Loucy (cell line): ENCODE results near the gene MSANTD1.
A peak's percentile ranks its signal among the peaks of the same experiment; 100 is the strongest.

Source experiments
- H2AFZ ChIP-seq: fragments of 200-600 bp; sonication (generic); 2 replicates; pipeline ENCODE4 v1.6.0; 2016; ENCODE audit warnings: antibody characterized with exemption, mild to moderate bottlenecking, low read length, moderate library complexity
- H3F3A ChIP-seq: fragments of 200-600 bp; 2 replicates; pipeline ENCODE4 v1.6.0; 2016; ENCODE audit warnings: antibody characterized with exemption, low read depth, mild to moderate bottlenecking
- H3K27me3 ChIP-seq: fragments of 200-600 bp; sonication (generic); 2 replicates; pipeline ENCODE4 v1.6.1; 2014; ENCODE audit warnings: low read length, mild to moderate bottlenecking; ENCODE audit not compliant: insufficient read depth, poor library complexity, severe bottlenecking
- H3K36me3 ChIP-seq: fragments of 200-600 bp; sonication (generic); 2 replicates; pipeline ENCODE4 v1.6.1; 2016; ENCODE audit warnings: low read length; ENCODE audit not compliant: insufficient read depth
- H3K4me1 ChIP-seq: fragments of 200-600 bp; sonication (generic); 2 replicates; pipeline ENCODE4 v1.5.1; 2014; ENCODE audit warnings: low read length, mild to moderate bottlenecking; ENCODE audit not compliant: insufficient read depth, poor library complexity, severe bottlenecking
- H3K4me2 ChIP-seq: fragments of 200-600 bp; sonication (generic); 2 replicates; pipeline ENCODE4 v1.6.0; 2014; ENCODE audit warnings: antibody characterized with exemption, low read length, low read depth, mild to moderate bottlenecking; ENCODE audit not compliant: poor library complexity, severe bottlenecking
- H3K4me3 ChIP-seq: fragments of 200-600 bp; sonication (generic); 2 replicates; pipeline ENCODE4 v1.5.1; 2014; ENCODE audit warnings: low read length, mild to moderate bottlenecking, mixed read lengths; ENCODE audit not compliant: poor library complexity, severe bottlenecking
- H3K79me2 ChIP-seq: fragments of 200-600 bp; sonication (generic); 2 replicates; pipeline ENCODE4 v1.6.1; 2014; ENCODE audit warnings: low read length; ENCODE audit not compliant: insufficient read depth
- H3K9ac ChIP-seq: fragments of 200-600 bp; sonication (generic); 2 replicates; pipeline ENCODE4 v1.6.0; 2014; ENCODE audit warnings: mild to moderate bottlenecking, low read depth, low read length, moderate library complexity; ENCODE audit not compliant: poor library complexity, severe bottlenecking
- H3K9me2 ChIP-seq: fragments of 200-600 bp; sonication (generic); replicated peaks from 2 replicates; pipeline ENCODE4 v1.6.1; 2016; ENCODE audit warnings: low read depth, low read length, mixed read lengths
- H3K9me3 ChIP-seq: fragments of 200-600 bp; sonication (generic); 2 replicates; pipeline ENCODE4 v1.6.1; 2014; ENCODE audit warnings: mild to moderate bottlenecking, antibody characterized with exemption, low read length, low read depth; ENCODE audit not compliant: insufficient read depth
- H4K20me1 ChIP-seq: fragments of 200-600 bp; sonication (generic); 2 replicates; pipeline ENCODE4 v1.6.0; 2014; ENCODE audit warnings: antibody characterized with exemption, low read length, mild to moderate bottlenecking; ENCODE audit not compliant: insufficient read depth, poor library complexity, severe bottlenecking
- CTCF ChIP-seq: fragments of 200-600 bp; sonication (generic); conservative IDR thresholded peaks from 2 replicates; pipeline ENCODE4 v1.5.1; 2014; ENCODE audit warnings: mild to moderate bottlenecking, antibody characterized with exemption, low read length
- EZH2phosphoT487 ChIP-seq: fragments of 200-600 bp; IDR thresholded peaks from 2 replicates; pipeline ENCODE4 v1.6.1; 2018; ENCODE audit warnings: antibody characterized with exemption, mild to moderate bottlenecking, moderate library complexity, borderline replicate concordance

Gene MSANTD1

DNA sequence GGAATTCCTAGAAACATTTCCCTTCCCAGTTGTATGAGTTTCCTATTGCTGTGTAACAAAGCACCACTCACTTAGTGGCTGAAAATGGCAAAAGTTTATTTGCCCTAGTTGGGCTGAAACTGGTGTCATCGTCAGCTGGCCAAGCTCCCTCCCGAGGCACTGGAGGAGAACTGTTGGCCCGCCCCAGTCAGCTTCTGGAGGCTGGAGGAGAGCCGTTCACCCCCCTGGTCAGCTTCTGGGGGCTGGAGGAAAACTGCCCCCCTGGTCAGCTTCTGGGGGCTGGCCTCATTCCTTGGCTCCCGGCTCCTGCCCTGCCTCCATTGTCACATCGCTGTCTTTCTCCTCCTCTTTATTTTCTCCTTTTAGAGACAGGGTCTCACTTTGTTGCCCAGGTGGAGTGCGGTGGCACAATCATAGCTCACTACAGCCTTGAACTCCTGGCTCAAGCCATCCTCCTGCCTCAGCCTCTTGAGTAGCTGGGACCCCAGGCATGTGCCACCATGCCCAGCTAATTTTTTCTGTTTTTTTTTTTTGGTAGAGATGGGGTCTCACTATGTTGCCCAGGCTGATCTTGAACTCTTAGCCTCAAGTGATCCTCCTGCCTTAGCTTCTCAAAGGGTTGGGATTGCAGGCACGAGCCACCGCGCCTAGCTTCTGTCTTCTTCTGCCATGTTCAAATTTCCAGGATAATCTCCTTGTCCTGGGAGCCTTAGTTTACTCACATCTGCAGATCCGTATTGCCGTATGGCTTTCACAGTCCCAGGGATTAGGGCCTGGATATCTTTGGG is 47.1 kb downstream of the MSANTD1 start:
- peaks cover 78% of the 10 kb centered on the region for H3K79me2 ChIP-seq
- no peak overlapping the region for H2AFZ ChIP-seq
- H3K4me2 ChIP-seq: peak overlapping the region; percentile 99
- H3K9me2 ChIP-seq: no peaks in the 10 kb centered on the region
- TF ChIP-seq EZH2phosphoT487: no peak
- no peak for TF ChIP-seq CTCF
- no peaks in the 10 kb centered on the region for H3K27me3 ChIP-seq
- peaks cover 59% of the 10 kb centered on the region for H4K20me1 ChIP-seq
- H3K36me3 ChIP-seq: no peaks in the 10 kb centered on the region
- no peaks in the 10 kb centered on the region for H3K9me3 ChIP-seq
- H3K9ac ChIP-seq: peak overlapping the region; percentile 93
- H3K4me3 ChIP-seq: peak overlapping the region; percentile 9
- H3F3A ChIP-seq: no peaks in the 10 kb centered on the region
- peaks cover 71% of the 10 kb centered on the region for H3K4me1 ChIP-seq

GRCh38 chr4:3296651-3297050 is 47.7 kb downstream of the MSANTD1 start:
- Histone ChIP-seq H4K20me1 (peaks cover 65% of the 10 kb centered on the region), H3K4me1 (peaks cover 72% of the 10 kb centered on the region), H3K4me2 (peak overlapping the region; percentile 99), H3F3A (no peaks in the 10 kb centered on the region), H3K36me3 (no peaks in the 10 kb centered on the region), H2AFZ (no peak overlapping the region), H3K9me3 (no peaks in the 10 kb centered on the region), H3K9me2 (no peaks in the 10 kb centered on the region), H3K79me2 (peaks cover 84% of the 10 kb centered on the region), H3K4me3 (peak overlapping the region; percentile 9), H3K9ac (no peak overlapping the region), H3K27me3 (no peaks in the 10 kb centered on the region)
- TF ChIP-seq CTCF (no peak), EZH2phosphoT487 (no peak)

- H3K36me3 ChIP-seq: no peaks in the 10 kb centered on the region
- H3K4me3 ChIP-seq: peak overlapping the region; percentile 28
- no peak overlapping the region for H2AFZ ChIP-seq
- no peaks in the 10 kb centered on the region for H3K9me2 ChIP-seq
- H3K4me2 ChIP-seq: peak overlapping the region; percentile 99
- no peaks in the 10 kb centered on the region for H3K9me3 ChIP-seq
- TF ChIP-seq EZH2phosphoT487 (no peak), CTCF (no peak)
- H3K4me1 ChIP-seq: peaks cover 74% of the 10 kb centered on the region
- peaks cover 89% of the 10 kb centered on the region for H3K79me2 ChIP-seq
- H3F3A ChIP-seq: no peaks in the 10 kb centered on the region
- no peak overlapping the region for H3K9ac ChIP-seq
- H4K20me1 ChIP-seq: peaks cover 70% of the 10 kb centered on the region
- no peaks in the 10 kb centered on the region for H3K27me3 ChIP-seq
These were observed 48.3 kb downstream of the MSANTD1 start for GRCh38 chr4:3297066-3297859.
